OCI-LY7 (cell line): ENCODE data around the gene MARK2.

Experiments used
- CTCF ChIP-seq: fragments of 200-600 bp; sonication (generic); conservative IDR thresholded peaks from 2 replicates; pipeline ENCODE4 v1.5.1; 2014; ENCODE audit warnings: mild to moderate bottlenecking, antibody characterized with exemption, low read length, moderate library complexity, mixed read lengths
- EZH2phosphoT487 ChIP-seq: fragments of 200-600 bp; sonication (generic); IDR thresholded peaks from 2 replicates; pipeline ENCODE4 v1.6.1; 2018; ENCODE audit warnings: low read depth, borderline replicate concordance, mild to moderate bottlenecking, mixed run types, antibody characterized with exemption, low read length, moderate library complexity, mixed read lengths

DNA sequence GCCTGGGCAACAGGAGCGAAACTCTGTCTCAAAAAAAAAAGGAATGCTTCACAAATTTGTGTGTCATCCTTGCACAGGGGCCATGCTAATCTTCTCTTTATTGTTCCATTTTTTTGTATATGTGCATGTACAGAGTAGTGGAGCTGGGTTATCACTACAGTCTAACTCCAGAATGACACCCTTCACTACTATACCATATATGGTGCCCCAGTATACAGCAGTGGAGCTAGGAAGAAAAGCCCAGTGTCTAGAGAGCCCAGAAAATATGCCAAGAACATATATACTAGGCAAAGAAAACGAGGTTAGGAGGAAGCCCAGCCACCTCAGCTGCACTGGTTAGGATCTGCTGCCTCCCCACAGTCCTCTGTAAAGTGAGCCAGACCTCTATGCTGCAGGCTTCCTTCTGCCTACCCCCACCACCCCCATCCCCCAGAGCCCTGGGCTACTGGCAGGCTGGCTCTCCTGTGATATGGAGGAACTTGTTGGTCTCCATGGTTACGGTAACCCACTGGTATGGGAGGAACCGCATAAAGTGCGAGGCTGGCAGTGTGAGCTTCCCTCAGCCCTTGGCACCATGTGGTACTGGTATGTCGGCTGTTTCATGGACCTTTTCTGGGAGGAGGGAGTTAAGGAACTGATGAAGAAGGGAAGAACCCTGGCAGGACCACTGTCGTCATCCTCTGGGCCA, 43.8 kb downstream of the MARK2 start:
- TF ChIP-seq CTCF (no peak), EZH2phosphoT487 (no peak)
